ENCODE results near the gene EIF2S1. TPM values are rescaled to one million over a fixed set of nuclear protein-coding genes. Genes with fewer than 3 reads are reported as not detected.
A peak's percentile ranks its signal among the peaks of the same experiment; 100 is the strongest.

The EIF2S1 gene
- polyA plus RNA-seq, 1 experiment, result 149 TPM

DNA sequence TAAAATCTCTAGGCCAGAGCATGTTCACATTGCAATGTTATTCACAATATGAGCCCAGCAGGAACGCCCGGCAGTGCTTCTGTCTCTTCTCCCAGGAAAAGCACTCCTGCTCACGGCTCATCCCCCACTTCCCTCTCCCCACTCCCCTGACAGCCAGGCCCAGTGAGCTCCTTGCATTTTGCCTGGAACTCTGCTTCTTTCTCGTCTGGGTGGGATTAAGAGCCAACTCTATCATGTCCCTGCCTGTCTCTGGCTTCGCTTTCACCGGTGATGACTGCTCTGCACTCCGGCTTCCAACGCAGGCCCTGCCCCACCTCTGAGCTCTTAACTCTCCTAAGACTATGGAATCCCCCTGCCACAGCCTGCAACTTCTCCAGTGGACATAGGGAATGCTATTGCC, 49.3 kb downstream of the EIF2S1 start:
- Histone ChIP-seq H3K4me3 (ENCODE audit: low read depth, low read length) (no peak overlapping the region), H3K27ac (ENCODE audit: low read depth, low read length) (no peak overlapping the region), H3K9me3 (ENCODE audit: control insufficient read depth, insufficient read depth, low read length) (no peaks in the 10 kb centered on the region; the same call in 1 of the 2 replicates), H3K27me3 (ENCODE audit: control insufficient read depth, insufficient read depth, low read length) (no peaks in the 10 kb centered on the region)
- POLR2A ChIA-PET, result no interaction called here
- CTCF ChIA-PET, result interaction anchor here (0.8 to 2.8 kb wide), 2 partner anchors 17 to 50 kb away, joined by 3 to 9 read pairs; partner anchors contain the start of genes ATP6V1D and EIF2S1
- no peak for DNase-seq (ENCODE audit: low read depth, low spot score)
- TF ChIP-seq, protein P1, sequence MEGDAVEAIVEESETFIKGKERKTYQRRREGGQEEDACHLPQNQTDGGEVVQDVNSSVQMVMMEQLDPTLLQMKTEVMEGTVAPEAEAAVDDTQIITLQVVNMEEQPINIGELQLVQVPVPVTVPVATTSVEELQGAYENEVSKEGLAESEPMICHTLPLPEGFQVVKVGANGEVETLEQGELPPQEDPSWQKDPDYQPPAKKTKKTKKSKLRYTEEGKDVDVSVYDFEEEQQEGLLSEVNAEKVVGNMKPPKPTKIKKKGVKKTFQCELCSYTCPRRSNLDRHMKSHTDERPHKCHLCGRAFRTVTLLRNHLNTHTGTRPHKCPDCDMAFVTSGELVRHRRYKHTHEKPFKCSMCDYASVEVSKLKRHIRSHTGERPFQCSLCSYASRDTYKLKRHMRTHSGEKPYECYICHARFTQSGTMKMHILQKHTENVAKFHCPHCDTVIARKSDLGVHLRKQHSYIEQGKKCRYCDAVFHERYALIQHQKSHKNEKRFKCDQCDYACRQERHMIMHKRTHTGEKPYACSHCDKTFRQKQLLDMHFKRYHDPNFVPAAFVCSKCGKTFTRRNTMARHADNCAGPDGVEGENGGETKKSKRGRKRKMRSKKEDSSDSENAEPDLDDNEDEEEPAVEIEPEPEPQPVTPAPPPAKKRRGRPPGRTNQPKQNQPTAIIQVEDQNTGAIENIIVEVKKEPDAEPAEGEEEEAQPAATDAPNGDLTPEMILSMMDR (IDR thresholded peaks at IDR 0.05; ENCODE audit: low read depth, low read length), result no peak

DNA sequence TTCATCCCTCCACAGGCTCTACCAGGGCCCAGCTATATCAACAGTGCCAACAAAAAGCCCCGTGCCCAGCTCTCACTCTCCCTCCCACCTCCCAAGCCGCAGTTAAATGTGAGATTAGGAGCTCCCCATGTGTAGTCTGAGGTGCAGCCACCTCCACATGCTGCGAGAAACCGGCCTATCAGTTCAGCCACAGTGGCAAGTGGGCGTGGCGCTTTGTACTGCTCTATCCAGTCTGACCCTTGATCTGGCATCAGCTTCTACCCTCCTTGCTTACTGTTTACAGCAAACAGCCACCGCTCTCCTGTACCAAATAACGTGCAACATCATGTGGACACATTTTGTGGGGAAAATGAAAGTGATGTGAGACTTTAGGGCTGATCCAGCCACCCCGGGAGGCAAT, 50.2 kb downstream of the EIF2S1 start:
- DNase-seq (ENCODE audit: low read depth, low spot score), result no peak
- no peak overlapping the region for H3K4me3 ChIP-seq (ENCODE audit: low read depth, low read length)
- no peaks in the 10 kb centered on the region for H3K27me3 ChIP-seq (ENCODE audit: control insufficient read depth, insufficient read depth, low read length)
- TF ChIP-seq, protein P1 (IDR thresholded peaks at IDR 0.05; ENCODE audit: low read depth, low read length), result no peak
- H3K9me3 ChIP-seq (ENCODE audit: control insufficient read depth, insufficient read depth, low read length), result no peaks in the 10 kb centered on the region; the same call in 1 of the 2 replicates
- H3K27ac ChIP-seq (ENCODE audit: low read depth, low read length), result no peak overlapping the region
- ChIA-PET CTCF (interaction anchor here (0.7 to 2.8 kb wide), 3 partner anchors 16 to 294 kb away, joined by 3 to 9 read pairs (median 3); partner anchors contain the start of genes ATP6V1D and EIF2S1), POLR2A (no interaction called here)

DNA sequence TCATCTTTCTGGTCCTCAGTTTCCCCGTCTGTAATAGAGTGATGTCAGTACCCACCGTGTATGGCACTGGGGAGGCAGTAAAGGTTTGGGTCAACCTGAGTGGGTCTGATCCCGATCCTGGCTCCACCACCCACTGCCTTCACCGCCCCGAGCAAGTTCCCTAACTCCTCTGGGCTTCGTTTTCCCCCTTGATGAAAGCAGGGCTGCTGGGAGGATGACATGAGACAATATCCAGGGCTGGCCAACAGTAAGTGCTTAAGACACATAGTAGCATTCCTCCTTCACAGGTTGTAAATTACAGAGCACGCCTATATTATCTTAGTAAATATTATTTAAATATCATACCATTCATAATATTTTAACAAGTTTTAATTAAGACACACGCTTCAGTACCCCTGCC, 51.2 kb downstream of the EIF2S1 start:
- no peaks in the 10 kb centered on the region for H3K27me3 ChIP-seq (ENCODE audit: control insufficient read depth, insufficient read depth, low read length)
- H3K27ac ChIP-seq (ENCODE audit: low read depth, low read length), result no peak overlapping the region
- CTCF ChIA-PET, result interaction anchor here (0.7 to 2.8 kb wide), 3 partner anchors 16 to 293 kb away, joined by 3 to 9 read pairs (median 8); partner anchors contain the start of genes ATP6V1D and EIF2S1
- no peaks in the 10 kb centered on the region; the same call in 1 of the 2 replicates for H3K9me3 ChIP-seq (ENCODE audit: control insufficient read depth, insufficient read depth, low read length)
- POLR2A ChIA-PET, result no interaction called here
- TF ChIP-seq, protein P1 (IDR thresholded peaks at IDR 0.05; ENCODE audit: low read depth, low read length), result no peak
- DNase-seq (ENCODE audit: low read depth, low spot score), result no peak
- peak overlapping the region; percentile 56; the same call in 1 of the 2 replicates for H3K4me3 ChIP-seq (ENCODE audit: low read depth, low read length)

DNA sequence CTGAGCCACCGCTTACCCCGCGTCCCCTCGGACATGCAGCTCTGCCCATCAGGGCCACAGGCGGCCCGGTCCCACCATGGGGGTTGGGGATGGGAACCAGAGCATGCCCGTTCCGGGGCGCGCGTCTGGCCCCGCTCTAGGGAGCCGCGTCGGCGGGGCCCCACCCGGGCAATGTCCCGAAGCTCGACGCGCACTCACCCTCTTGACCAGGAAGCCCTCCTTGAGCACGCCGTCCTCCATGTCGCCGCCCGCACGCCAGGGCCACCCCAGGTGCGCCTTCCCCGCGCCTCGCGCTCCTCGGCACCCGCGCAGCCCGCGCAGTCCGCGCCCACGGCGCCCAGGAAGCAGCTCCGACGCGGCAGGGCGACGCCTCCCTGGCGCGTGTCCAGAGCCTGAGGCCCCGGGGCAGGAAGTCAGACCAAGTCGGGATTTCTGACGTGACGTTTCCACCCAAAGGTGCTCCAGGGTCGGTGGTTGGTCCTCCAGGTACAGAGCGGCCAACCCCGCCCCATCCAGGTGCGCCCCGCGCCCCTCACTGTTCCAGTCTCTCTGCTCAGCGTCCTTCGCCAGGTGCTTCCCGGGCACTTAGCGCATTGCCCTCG, 51.8 kb downstream of the EIF2S1 start, which contains the start of gene PLEK2:
TSS of gene PLEK2 (minus strand) at position 346 of the 602 bp plus-strand sequence. CDS start at position 240, 106 bp downstream.
- H3K27me3 ChIP-seq (ENCODE audit: control insufficient read depth, insufficient read depth, low read length), result no peaks in the 10 kb centered on the region
- TF ChIP-seq, protein P1 (IDR thresholded peaks at IDR 0.05; ENCODE audit: low read depth, low read length), result no peak
- ChIA-PET CTCF (interaction anchor here (0.9 to 1.7 kb wide), 2 partner anchors 15 to 292 kb away, joined by 3 to 8 read pairs; no protein-coding TSS in a partner anchor), POLR2A (no interaction called here)
- no peaks in the 10 kb centered on the region; the same call in 1 of the 2 replicates for H3K9me3 ChIP-seq (ENCODE audit: control insufficient read depth, insufficient read depth, low read length)
- DNase-seq (ENCODE audit: low read depth, low spot score), result no peak
- no peak within 1 kb of the TSS for H3K27ac ChIP-seq (ENCODE audit: low read depth, low read length)
- H3K4me3 ChIP-seq (ENCODE audit: low read depth, low read length), result peak within 1 kb of the TSS; percentile 56

Measured in AG04450 (cell line).